Suprapubic skin (tissue), 4 donors: ENCODE data around the gene UBAP1L. TPM values are rescaled to one million over a fixed set of nuclear protein-coding genes. Genes with fewer than 3 reads are reported as not detected.
"Not testable (repeated sequence)": the region's sequence is repeated elsewhere in the genome, so short reads cannot be mapped to it uniquely, and the experiment has no call there.

Source experiments
- DNase-seq, 2 donors: peaks; one replicate each; pipeline ENCODE4 v3.0.0-alpha.2; 2019; ENCODE audit warnings: low spot score in 2 of 2
- H3K27ac ChIP-seq: fragments of 200-600 bp; sonication (generic); one replicate; pipeline ENCODE4 v1.5.1; 2019
- H3K27me3 ChIP-seq: fragments of 200-600 bp; sonication (generic); one replicate; pipeline ENCODE4 v1.5.1; 2019
- H3K36me3 ChIP-seq: fragments of 200-600 bp; sonication (generic); one replicate; pipeline ENCODE4 v1.5.1; 2019
- H3K4me1 ChIP-seq: fragments of 200-600 bp; sonication (generic); one replicate; pipeline ENCODE4 v1.5.1; 2019
- H3K4me3 ChIP-seq: fragments of 200-600 bp; sonication (generic); one replicate; pipeline ENCODE4 v1.5.1; 2019; ENCODE audit warnings: mild to moderate bottlenecking
- H3K9me3 ChIP-seq: fragments of 200-600 bp; sonication (generic); one replicate; pipeline ENCODE4 v1.5.1; 2019
- EP300 ChIP-seq: sonication (generic); formaldehyde crosslinking; IDR thresholded peaks from one replicate; pipeline ENCODE4 v1.6.1; 2017; ENCODE audit warnings: antibody characterized with exemption
- POLR2A ChIP-seq, 2 donors: fragments of 450-650 bp; IDR thresholded peaks; one replicate each; pipeline ENCODE4 v1.6.1; 2017; ENCODE audit warnings: antibody characterized with exemption in 2 of 2, mild to moderate bottlenecking in 2 of 2, moderate library complexity in 2 of 2
- POLR2AphosphoS5 ChIP-seq, 3 donors: sonication (generic); formaldehyde crosslinking; IDR thresholded peaks; one replicate each; pipeline ENCODE4 v1.6.1; 2017; ENCODE audit warnings: antibody characterized with exemption in 3 of 3
- WGBS: methylation state at CpG from one replicate; pipeline ENCODE4 v1.1.5; 2018; 5-methylcytosine and 5-hydroxymethylcytosine counted together
- total RNA-seq, 4 donors: library from RNA; depleted of rRNA; stranded (reverse); fragments of >200 nt; gene quantifications; one replicate each; pipeline ENCODE4 v1.1.0, GENCODE V29; 2016
- TF ChIP-seq, protein P1 (sequence below), 2 donors: fragments of 200-600 bp in 1 of 2; fragments of 450-650 bp in 1 of 2; sonication (generic) in 1 of 2; IDR thresholded peaks; one replicate each; pipeline ENCODE4 v1.5.1; 2016 to 2019; ENCODE audit warnings: antibody characterized with exemption in 2 of 2, mild to moderate bottlenecking in 1 of 2, moderate library complexity in 1 of 2

UBAP1L gene
- total RNA-seq, 4 donors from 2014 or later = 2.3 to 21.4 (median 5.6) TPM

DNA sequence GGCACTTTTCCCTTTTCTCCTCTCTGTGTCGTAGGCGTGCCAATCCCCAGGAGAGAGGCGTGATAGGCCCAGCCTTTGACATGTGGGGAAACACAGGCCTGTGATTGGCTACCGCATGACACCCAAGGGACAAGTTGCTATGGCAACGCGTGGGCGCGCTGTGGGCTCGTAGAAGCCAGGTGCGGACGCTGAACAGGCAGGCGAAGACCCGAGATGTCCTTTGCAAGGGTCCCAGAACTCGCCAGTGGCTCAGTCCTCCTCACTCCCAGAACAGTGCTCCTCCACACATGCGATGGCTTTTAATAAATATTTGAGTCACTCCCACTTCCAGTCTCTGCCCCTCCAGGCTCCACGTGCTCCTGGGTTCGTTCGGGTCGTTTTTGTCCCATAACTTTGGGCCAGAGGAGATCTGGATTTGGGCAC is 65.6 kb downstream of the UBAP1L start:
- TF ChIP-seq POLR2A (IDR thresholded peaks at IDR 0.05) = no peak
- no peak for TF ChIP-seq EP300
- peak in 1 of 3 donors; percentile 18 for TF ChIP-seq POLR2AphosphoS5 (IDR thresholded peaks at IDR 0.05)
- H3K4me3 ChIP-seq = peak overlapping the region; percentile 32

DNA sequence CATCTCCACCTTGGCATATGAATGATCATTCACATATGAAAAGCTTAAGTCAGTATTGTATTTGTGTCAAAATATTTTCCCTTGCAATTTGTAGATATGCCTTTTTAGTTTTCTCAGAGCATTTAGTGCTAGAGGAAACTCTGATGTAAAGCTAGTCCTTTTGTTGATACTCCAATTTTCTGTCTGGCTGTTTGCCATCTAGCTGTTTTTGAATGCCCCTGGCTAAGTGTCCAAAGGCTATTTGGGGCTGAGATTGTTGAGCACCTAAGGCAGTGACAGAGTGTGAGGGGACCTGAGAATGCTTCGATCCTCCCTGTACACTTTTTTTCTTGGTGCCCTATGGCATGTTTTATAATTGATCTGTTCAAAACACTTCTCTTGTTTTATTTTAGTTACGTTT is 66.8 kb downstream of the UBAP1L start:
- H3K9me3 ChIP-seq = no peaks in the 10 kb centered on the region
- no peak overlapping the region for H3K4me3 ChIP-seq
- H3K36me3 ChIP-seq = no peaks in the 10 kb centered on the region
- H3K27me3 ChIP-seq = no peaks in the 10 kb centered on the region
- TF ChIP-seq POLR2AphosphoS5 (IDR thresholded peaks at IDR 0.05) (no peak), POLR2A (IDR thresholded peaks at IDR 0.05) (no peak), EP300 (no peak)
- TF ChIP-seq, protein P1, sequence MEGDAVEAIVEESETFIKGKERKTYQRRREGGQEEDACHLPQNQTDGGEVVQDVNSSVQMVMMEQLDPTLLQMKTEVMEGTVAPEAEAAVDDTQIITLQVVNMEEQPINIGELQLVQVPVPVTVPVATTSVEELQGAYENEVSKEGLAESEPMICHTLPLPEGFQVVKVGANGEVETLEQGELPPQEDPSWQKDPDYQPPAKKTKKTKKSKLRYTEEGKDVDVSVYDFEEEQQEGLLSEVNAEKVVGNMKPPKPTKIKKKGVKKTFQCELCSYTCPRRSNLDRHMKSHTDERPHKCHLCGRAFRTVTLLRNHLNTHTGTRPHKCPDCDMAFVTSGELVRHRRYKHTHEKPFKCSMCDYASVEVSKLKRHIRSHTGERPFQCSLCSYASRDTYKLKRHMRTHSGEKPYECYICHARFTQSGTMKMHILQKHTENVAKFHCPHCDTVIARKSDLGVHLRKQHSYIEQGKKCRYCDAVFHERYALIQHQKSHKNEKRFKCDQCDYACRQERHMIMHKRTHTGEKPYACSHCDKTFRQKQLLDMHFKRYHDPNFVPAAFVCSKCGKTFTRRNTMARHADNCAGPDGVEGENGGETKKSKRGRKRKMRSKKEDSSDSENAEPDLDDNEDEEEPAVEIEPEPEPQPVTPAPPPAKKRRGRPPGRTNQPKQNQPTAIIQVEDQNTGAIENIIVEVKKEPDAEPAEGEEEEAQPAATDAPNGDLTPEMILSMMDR (IDR thresholded peaks at IDR 0.05) = no peak
- DNase-seq = no peak
- no peak overlapping the region for H3K27ac ChIP-seq
- WGBS = 82% methylated on average over 2 of the region's 2 CpGs
- peaks cover 10% of the 10 kb centered on the region for H3K4me1 ChIP-seq

More for the DNA sequence above, 65.6 kb downstream of the UBAP1L start:
- Histone ChIP-seq H3K27me3 (no peaks in the 10 kb centered on the region), H3K4me1 (peaks cover 12% of the 10 kb centered on the region), H3K36me3 (peaks cover 2% of the 10 kb centered on the region), H3K9me3 (no peaks in the 10 kb centered on the region), H3K27ac (no peak overlapping the region)
- DNase-seq = peak; percentile 91 to 96
- 10% methylated on average over 13 of the region's 19 CpGs for WGBS

DNA sequence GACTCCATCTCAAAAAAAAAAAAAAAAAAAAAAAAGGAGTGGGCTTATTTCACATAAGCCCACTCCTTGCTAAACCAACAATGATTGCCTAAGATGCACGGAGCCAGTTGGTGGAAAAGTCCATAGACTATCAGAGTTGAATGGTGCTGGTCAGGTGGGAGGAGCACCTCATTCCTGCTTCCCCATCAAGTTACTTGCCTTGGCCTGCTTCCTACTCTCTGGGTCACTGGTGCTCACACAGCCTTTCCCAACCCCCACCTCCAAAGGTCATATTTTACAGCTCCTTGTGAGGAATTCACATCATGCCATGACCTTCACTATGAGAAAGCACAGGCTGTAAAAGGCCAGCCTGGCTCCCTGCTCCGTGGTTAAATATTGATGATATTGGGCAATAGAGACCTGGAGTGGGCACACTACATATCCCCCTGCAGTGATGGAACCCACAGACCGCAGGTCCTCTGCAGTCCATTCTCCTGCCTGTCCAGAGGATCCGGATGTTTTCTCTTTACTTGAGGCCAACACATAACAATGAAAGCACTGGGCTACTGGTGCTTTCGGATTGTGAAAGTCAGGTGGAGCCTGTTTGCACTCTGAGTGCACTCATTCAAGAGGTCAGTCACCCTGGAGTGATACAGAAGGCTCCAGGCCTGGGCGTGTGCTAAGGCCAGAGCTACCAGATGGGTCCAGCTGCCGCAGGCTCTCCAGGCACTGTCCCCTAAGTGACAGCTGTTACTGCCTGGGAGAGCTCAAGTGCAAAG is 70.1 kb downstream of the UBAP1L start, which contains the start of gene SLC51B:
TSS of gene SLC51B (plus strand) at position 664 of the 758 bp plus-strand sequence. CDS start 4,618 bp downstream, outside the sequence.
- no peak within 1 kb of the TSS for H3K4me3 ChIP-seq
- H3K27ac ChIP-seq = no peak within 1 kb of the TSS
- H3K9me3 ChIP-seq = no peaks in the 10 kb centered on the region
- H3K4me1 ChIP-seq = peaks cover 8% of the 10 kb centered on the region
- TF ChIP-seq EP300 = no peak
- no peak for TF ChIP-seq POLR2A (IDR thresholded peaks at IDR 0.05)
- TF ChIP-seq POLR2AphosphoS5 (IDR thresholded peaks at IDR 0.05) = no peak
- TF ChIP-seq, protein P1 (IDR thresholded peaks at IDR 0.05) = no peak
- no peaks in the 10 kb centered on the region for H3K27me3 ChIP-seq
- H3K36me3 ChIP-seq = no peaks in the 10 kb centered on the region
- WGBS = 94% methylated on average over 7 of the region's 7 CpGs
- no peak for DNase-seq

DNA sequence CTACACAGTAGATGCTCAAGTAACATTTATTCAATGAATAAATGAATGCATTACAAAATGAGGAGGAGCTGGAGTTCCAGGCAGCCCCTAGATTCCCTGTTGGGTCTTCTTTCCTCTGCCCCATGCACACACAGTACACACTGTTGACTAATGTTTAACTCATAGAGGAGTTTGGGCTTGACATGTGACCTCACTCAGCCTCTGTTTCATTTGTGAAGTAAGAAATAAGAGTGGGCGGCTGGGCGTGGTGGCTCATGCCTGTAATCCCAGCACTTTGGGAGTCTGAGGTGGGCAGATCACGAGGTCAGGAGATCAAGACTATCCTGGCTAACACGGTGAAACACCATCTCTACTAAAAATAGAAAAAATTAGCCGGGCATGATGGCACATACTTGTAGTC is 70.8 kb downstream of the UBAP1L start:
- H3K36me3 ChIP-seq, H3K4me1 ChIP-seq, DNase-seq, H3K27ac ChIP-seq, H3K27me3 ChIP-seq, H3K9me3 ChIP-seq, H3K4me3 ChIP-seq: not testable (repeated sequence)
- 78% methylated on average over 5 of the region's 5 CpGs for WGBS

DNA sequence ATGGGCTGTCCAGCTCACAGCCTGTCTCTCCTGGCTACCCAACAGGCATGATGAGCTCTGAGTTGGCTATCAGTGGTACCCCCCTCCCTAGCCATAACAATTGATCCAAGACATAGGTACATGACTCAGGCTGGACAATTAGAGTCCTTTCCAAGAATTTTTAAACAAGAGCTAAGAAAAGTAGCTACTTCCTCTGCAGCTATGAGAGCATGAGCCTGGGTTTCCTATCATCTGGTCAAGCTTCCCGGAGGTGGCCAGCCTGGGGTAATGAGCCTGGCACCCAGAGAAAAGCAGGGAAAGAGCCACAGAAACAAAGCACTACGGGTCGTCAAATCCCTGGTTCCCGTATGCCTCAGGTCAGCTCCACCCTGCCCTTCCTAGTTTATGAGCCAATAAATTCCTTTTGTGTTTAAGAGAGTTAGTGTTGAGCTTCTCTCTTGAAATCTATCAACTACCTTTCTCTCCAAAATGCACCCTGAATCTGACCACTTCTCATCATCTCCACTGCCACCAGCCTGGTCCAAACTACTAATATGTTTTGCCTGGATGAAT is 72.1 kb downstream of the UBAP1L start:
- H3K9me3 ChIP-seq = no peaks in the 10 kb centered on the region
- no peaks in the 10 kb centered on the region for H3K36me3 ChIP-seq
- TF ChIP-seq POLR2AphosphoS5 (IDR thresholded peaks at IDR 0.05) (no peak), EP300 (no peak), POLR2A (IDR thresholded peaks at IDR 0.05) (no peak)
- TF ChIP-seq, protein P1 (IDR thresholded peaks at IDR 0.05) = no peak
- no peaks in the 10 kb centered on the region for H3K27me3 ChIP-seq
- H3K4me1 ChIP-seq = no peaks in the 10 kb centered on the region
- no peak for DNase-seq
- H3K4me3 ChIP-seq = no peak overlapping the region
- WGBS = 50% methylated on average over 4 of the region's 4 CpGs
- H3K27ac ChIP-seq = no peak overlapping the region

Other genes starting within 250 kb of the UBAP1L start
- 1 to 10 TPM; 2.1 to 3.6 (median 2.8) TPM for gene ANKDD1A, start 203.3 kb downstream of the UBAP1L start, total RNA-seq
- 10 to 100 TPM; 57.0 to 84.3 (median 73.5) TPM for gene SPG21, start 125.3 kb downstream of the UBAP1L start, total RNA-seq
- gene MTFMT, start 85.6 kb downstream of the UBAP1L start, total RNA-seq = 100 to 1,000 TPM in 1 of 4 donors, 10 to 100 TPM in 3; 11.7 to 159 (median 18.1) TPM
- under 1 TPM in 1 of 4 donors, not detected in 3; 0.60 TPM for gene SLC51B, start 69.8 kb downstream of the UBAP1L start, total RNA-seq
- gene RASL12, start 47.2 kb downstream of the UBAP1L start, total RNA-seq = 1 to 10 TPM; 4.8 to 9.7 (median 6.7) TPM
- not detected for gene KBTBD13, start 38.5 kb downstream of the UBAP1L start, total RNA-seq
- 10 to 100 TPM; 18.1 to 46.3 (median 22.0) TPM for gene PDCD7, start 18.6 kb upstream of the UBAP1L start, total RNA-seq
- gene CLPX, start 70.1 kb upstream of the UBAP1L start, total RNA-seq = 100 to 1,000 TPM in 1 of 4 donors, 10 to 100 TPM in 3; 45.5 to 103 (median 58.3) TPM
- gene CILP, start 96.3 kb upstream of the UBAP1L start, total RNA-seq = 10 to 100 TPM in 3 of 4 donors, 1 to 10 TPM in 1; 2.7 to 15.2 (median 11.3) TPM
- 10 to 100 TPM in 3 of 4 donors, 1 to 10 TPM in 1; 8.2 to 16.7 (median 11.7) TPM for gene PARP16, start 171.7 kb upstream of the UBAP1L start, total RNA-seq
- gene RNU5A-1, start 180.9 kb upstream of the UBAP1L start, total RNA-seq = not detected
- not detected for gene RNU5B-1, start 189.5 kb upstream of the UBAP1L start, total RNA-seq